ENCODE measurements around the gene USP25.

DNA sequence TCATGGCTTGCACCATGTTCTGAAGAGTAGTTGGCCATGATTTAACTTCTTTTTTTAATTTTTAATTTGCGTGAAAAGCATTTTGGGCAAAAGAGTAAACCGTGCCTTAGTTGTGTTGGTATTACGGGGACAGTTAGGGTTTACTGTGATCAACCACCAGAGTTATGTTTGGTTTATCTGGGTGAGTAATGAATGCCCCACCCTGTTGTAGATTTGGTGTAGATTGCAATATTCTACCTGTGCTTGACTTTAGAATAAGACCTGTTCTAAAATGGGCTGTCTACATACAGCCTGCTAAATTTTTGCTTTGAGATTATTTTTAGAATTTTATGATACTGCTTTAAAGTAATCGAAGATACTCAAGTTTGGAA lies 1.4 kb downstream of the USP25 start:
- TF ChIP-seq CTCF (conservative IDR thresholded peaks at IDR 0.05 in 1 of 2, IDR thresholded peaks at IDR 0.05 in 1 of 2; ENCODE audit: low read depth in 1 of 2, low read length in 2 of 2), result no peak
- no peak for TF ChIP-seq EZH2 (IDR thresholded peaks at IDR 0.05; ENCODE audit: low read length, missing control alignments)
